IPS-18c (cell line): ENCODE measurements around the gene GOLGA6L2.
"Not testable (repeated sequence)": the region's sequence is repeated elsewhere in the genome, so short reads cannot be mapped to it uniquely, and the experiment has no call there.

Source experiments
- H3K4me3 ChIP-seq: 2 replicates; pipeline ENCODE4 v1.7.0; 2013; ENCODE audit warnings: low read depth, mild to moderate bottlenecking, low read length, moderate library complexity; ENCODE audit not compliant: insufficient read depth
- H3K9me3 ChIP-seq: one replicate; pipeline ENCODE4 v1.6.1; 2013; ENCODE audit warnings: mild to moderate bottlenecking, low read length, moderate library complexity; ENCODE audit not compliant: control insufficient read depth, insufficient read depth

The GOLGA6L2 gene

DNA sequence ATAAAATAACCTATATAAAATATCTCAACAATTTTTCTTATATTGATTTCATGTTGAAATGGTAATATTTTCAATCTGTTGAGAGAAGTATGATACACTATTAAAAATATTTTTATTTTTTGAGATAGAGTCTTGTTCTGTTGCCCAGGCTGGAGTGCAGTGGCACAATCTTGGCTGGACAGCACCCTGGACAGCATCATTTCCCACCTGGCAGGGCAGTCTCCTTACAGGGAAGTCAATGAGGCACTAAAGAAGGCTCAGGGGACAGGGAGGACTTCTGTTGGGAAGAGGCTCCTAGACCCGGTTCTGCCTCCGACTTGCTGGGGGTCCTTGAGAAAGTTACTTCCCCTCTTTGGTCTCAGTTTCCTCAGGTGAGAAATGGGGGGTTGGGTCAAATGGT is 9.4 kb downstream of the GOLGA6L2 start:
- H3K4me3 ChIP-seq = no peak overlapping the region
- peaks cover 14% of the 10 kb centered on the region for H3K9me3 ChIP-seq

DNA sequence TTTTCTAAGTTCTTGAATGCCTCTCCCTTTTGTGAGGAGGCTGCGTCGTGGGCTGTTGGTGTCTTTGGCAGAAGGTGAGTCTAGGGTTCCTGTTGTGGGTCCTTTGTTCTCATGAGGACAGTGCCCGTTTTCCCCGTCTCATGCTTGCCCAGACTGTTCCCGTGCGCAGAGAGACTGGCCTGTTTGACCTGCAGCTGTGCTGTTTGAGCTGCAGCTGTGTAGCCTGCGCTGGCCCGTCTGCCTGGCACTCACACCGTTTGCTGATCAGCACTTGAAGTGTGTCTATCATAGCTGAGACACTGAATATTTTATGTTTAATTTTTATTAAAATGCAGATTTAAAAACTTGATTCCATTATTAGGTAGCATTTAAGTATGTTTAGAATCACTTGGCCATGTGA is 9.9 kb downstream of the GOLGA6L2 start:
- H3K9me3 ChIP-seq = peaks cover 14% of the 10 kb centered on the region
- H3K4me3 ChIP-seq = no peak overlapping the region

DNA sequence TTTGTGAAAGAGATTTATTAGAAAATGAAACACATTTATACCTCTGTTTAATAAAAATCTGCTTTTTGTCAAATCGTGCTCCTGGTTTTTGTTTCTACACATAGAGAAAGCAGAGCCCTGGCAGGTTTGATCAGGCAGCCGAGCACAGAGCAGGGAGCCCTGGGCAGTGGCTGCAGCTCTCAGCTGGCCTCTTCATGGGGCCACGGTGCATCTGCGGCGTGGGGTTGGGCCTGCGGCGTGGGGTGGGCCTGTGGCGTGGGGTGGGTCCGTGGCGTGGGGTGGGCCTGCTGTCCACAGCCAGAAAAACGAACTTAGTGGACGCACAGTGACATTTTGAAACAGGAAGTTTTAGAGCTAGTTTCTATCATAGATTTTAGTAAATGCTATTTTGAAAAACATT is 10.6 kb downstream of the GOLGA6L2 start:
- H3K4me3 ChIP-seq = no peak overlapping the region

DNA sequence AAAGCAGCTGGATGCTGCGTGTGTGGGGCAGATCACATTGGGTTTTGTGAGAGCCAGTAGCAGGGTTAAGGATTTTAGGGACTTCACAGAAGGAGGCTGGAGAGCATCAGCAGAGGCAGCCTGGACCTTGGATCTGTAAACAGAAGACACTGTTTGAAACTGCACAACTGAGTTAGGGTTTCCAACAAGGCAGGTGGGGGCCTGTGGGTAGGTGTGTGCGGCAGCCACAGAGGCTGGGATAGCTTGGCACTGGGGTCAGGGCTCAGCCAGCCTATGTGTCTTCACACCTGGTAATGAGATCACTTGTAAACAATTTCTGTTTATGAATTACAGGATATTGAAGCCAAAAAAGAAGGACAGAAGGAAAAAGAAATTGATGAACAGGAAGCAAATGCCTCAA is 12.3 kb downstream of the GOLGA6L2 start:
- not testable (repeated sequence) for H3K9me3 ChIP-seq, H3K4me3 ChIP-seq

More for the DNA sequence above, 10.6 kb downstream of the GOLGA6L2 start:
- H3K9me3 ChIP-seq = peaks cover 14% of the 10 kb centered on the region

- H3K4me3 ChIP-seq, H3K9me3 ChIP-seq: not testable (repeated sequence)
Observed at GRCh38 chr15:23425327-23425726, 21.7 kb downstream of the GOLGA6L2 start.

DNA sequence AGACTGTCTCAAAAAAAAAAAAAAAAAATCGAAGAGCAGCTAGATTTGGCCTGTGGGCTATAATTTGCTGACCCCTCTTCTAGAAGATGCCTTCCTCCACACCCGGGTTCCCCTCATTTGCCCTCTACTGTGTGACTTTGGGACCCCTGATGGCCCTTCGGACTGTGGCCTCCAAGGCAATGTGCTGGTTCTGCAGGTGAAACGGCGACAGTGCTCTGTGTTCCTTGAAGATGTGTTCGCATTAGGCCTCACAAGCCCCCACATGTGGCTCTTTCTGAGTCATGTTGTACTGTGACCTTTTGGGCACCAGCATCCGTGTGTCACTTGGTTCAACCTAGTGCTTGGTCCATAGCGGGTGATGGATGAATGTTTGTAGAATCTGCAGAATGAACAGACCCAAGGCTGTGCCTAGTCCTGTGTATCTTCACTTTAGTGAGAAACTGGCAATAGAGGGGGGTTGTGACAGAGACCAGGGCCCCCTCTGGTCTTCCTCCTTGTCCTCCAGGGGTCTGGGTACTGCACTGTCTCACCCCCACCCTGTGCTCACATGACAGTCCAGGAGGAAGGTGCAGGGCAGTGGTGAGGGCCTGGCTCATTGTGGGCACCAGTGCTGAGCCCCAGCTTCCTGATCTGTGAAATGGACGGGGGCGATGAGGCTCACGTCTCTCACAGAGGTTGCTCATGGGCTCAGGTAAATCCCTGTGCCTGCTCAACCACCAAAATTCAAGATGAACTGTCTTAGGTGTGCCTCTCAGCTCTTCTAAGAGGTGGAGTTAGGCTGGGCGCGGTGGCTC is 22.7 kb downstream of the GOLGA6L2 start:
- no peaks in the 10 kb centered on the region for H3K9me3 ChIP-seq
- no peak overlapping the region for H3K4me3 ChIP-seq

DNA sequence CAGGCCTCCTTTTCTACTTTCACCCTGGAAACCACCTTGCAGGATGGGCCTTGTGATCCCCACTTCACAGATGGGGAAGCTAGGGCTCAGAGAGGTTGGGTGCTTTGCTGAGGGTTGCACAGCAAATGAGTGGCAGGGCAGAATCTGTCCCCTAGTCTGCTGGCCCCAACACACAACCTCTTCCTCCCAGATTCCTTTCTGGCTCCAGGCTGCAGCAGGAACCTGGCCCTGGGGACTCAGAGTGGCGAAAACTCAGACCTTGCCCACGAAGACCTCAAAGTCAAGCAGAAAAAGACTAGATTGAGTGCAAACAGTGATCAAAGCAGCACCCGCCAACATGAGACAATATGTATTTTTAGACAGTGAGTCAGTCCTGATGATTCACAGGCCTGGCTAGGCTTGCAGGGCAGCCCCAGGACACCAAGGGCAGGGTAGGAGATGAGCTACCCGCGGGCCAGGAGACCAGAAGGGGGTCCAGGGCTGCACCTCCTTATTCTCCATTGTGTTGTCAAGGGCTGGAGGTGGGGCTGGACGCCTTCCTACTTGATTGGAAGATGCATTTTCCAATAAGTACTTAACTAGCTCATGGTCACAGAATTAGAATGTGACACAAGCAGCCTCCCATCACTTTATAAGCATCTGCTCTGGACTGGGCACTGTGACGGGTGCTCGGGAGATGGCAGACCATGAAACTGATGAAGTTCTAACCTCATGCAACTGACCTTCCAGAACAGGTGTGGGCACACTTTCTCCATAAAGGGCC is 23.9 kb downstream of the GOLGA6L2 start:
- no peaks in the 10 kb centered on the region for H3K9me3 ChIP-seq
- H3K4me3 ChIP-seq = no peak overlapping the region

GRCh38 chr15:23422099-23422945 is 24.7 kb downstream of the GOLGA6L2 start:
- no peaks in the 10 kb centered on the region for H3K9me3 ChIP-seq
- no peak overlapping the region for H3K4me3 ChIP-seq

- Histone ChIP-seq H3K4me3 (no peak overlapping the region), H3K9me3 (no peaks in the 10 kb centered on the region)
Observed at GRCh38 chr15:23420806-23421575, 26.1 kb downstream of the GOLGA6L2 start.

DNA sequence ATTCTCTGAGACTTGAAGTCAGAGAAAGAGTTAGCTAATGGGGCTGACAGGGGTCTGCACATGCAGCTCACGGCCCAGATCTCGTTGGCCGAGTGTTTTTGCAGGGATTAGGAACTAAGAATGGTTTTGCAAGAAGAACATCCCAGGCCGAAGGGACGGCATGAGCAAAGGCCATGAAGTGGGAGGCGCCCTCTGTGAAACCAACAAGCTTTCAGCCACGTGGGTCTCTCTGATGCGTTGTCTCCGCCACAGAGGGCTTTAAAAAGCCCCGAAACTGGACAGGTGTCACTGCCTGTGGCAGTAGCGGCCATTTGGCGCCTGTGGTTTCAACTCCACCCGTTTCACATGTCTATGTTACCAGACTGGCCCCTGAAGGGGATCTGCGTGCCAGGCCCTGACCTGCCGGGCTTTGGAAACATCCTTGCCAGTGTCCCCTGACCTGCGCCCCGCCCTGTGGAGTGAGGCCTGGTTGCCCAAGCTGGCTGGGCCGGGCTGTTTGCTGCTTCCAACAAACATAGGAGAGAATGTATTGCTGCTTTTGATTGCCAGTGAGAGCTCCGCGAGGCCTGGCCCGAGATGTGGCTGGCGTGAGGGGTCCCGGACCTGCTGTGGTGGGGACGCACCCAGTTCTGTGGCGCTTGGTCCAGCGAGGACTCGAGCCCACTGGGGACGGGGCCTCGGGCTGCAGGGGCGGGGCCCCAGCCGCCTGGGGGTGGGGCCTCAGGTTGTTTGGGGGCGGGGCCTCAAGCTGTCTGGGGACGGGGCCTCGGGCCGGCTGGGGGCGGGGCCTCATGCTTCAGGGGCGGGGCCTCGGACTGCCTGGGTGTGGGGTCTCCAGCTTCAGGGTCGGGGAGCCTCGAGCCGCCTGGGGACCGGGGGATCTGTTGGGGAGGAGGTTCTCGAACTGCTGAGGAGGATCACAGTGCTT is 30.4 kb downstream of the GOLGA6L2 start:
- Histone ChIP-seq H3K9me3 (peaks cover 2% of the 10 kb centered on the region), H3K4me3 (no peak overlapping the region)

DNA sequence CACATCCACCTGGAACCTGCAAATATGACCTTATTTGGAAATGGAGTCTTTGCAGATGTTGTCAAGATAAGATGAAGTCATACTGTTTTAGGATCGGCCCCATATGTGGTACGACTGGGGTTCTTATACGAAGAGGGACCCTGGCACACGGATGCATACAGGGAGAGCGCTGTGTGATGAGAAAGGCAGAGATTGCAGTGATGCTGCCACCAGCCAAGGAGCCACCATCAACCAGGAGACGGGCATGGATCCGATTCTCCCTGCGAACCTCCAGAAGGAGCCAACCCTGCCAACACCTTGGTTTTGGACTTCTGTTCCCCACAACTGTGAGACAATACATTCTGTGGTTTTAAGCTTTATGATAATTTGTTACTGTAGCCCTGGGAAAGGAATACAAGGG is 31.2 kb downstream of the GOLGA6L2 start:
- H3K4me3 ChIP-seq, H3K9me3 ChIP-seq: not testable (repeated sequence)

- peaks cover 2% of the 10 kb centered on the region for H3K9me3 ChIP-seq
- H3K4me3 ChIP-seq = no peak overlapping the region
Observed at GRCh38 chr15:23415321-23415865, 31.6 kb downstream of the GOLGA6L2 start.

DNA sequence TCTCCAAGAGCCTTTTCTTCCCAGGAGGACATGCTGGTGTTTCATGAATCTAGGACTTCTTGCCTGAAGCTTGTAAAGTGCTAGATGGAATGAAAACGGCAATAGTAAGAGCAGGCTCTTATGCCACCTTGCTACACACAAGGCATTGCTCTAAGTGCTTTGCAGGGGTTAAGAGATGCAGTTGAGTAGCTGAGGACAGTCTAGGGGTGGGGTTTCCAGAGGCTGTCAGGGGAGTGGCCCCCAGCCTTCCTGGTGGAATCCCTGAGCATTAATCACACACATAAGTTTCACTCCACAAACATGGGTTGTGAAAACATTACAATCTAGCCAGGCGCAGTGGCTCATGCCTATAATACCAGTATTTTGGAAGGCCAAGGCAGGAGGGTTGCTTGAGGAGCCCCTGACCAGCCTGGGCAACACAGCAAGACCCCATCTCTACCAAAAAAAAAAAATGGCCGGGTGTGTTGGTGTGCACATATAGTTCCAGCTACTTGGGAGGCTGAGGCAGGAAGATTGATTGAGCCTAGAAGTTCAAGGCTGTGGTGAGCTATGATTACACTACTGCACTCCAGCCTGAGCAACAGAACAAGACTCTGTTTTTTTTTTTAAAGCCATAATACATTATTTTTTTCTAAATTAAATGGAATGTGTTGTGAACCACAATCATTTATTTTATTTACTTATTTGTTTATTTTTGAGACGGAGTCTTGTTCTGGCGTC is 34.0 kb downstream of the GOLGA6L2 start:
- H3K9me3 ChIP-seq, H3K4me3 ChIP-seq: not testable (repeated sequence)

DNA sequence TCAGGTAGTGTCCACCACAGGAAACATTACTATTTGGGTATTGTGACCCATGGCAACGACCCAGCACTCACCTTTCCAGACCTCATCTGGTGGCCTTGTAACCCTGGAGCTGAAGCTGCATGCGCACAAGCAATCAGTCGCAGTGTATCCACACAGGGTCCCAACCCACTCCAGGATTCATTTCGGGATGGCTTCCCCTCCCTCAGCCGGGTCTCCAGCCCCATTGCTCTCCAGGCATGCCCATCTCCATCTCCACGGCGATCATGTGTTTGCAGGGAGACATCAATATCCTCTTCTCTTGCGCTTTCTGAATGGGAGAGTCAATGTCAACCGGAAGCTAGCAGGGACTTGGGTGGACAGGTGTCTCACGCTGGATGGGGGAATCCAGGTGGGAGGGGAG is 35.2 kb downstream of the GOLGA6L2 start:
- H3K9me3 ChIP-seq = peaks cover 2% of the 10 kb centered on the region
- no peak overlapping the region for H3K4me3 ChIP-seq

GRCh38 chr15:23403550-23403949 is 43.5 kb downstream of the GOLGA6L2 start:
- no peak overlapping the region for H3K4me3 ChIP-seq
- no peaks in the 10 kb centered on the region for H3K9me3 ChIP-seq
